GM12891 (cell line): ENCODE measurements around the gene ADTRP.
A peak's percentile ranks its signal among the peaks of the same experiment; 100 is the strongest.

Experiments
- DNase-seq: peaks from one replicate; pipeline ENCODE4 v3.0.0; 2011; ENCODE audit warnings: low spot score; ENCODE audit not compliant: insufficient read length
- FAIRE-seq: peaks from 2 replicates; lab custom pipeline; 2011; peaks lifted over from hg19 to GRCh38; lab: Jason Lieb, UNC
- PAX5 ChIP-seq: IDR thresholded peaks from 2 replicates; pipeline ENCODE4 v1.6.1; 2011; ENCODE audit warnings: low read length, moderate library complexity, mild to moderate bottlenecking; ENCODE audit not compliant: insufficient read depth, severe bottlenecking
- POLR2A ChIP-seq: IDR thresholded peaks from 2 replicates; pipeline ENCODE4 v1.6.1; 2011; ENCODE audit warnings: low read depth, low read length, control low read depth
- POLR2AphosphoS5 ChIP-seq: IDR thresholded peaks from 2 replicates; pipeline ENCODE4 v1.6.1; 2011; ENCODE audit warnings: low read depth, low read length, control low read depth
- POU2F2 ChIP-seq: IDR thresholded peaks from 2 replicates; pipeline ENCODE4 v1.6.1; 2011; ENCODE audit warnings: low read depth, mild to moderate bottlenecking, control low read depth, low read length, moderate library complexity
- SPI1 ChIP-seq: IDR thresholded peaks from 2 replicates; pipeline ENCODE4 v1.6.1; 2011; ENCODE audit warnings: low read depth, low read length, control low read depth
- TAF1 ChIP-seq: IDR thresholded peaks from 2 replicates; pipeline ENCODE4 v1.6.1; 2011; ENCODE audit warnings: low read depth, low read length, control low read depth

The ADTRP gene

DNA sequence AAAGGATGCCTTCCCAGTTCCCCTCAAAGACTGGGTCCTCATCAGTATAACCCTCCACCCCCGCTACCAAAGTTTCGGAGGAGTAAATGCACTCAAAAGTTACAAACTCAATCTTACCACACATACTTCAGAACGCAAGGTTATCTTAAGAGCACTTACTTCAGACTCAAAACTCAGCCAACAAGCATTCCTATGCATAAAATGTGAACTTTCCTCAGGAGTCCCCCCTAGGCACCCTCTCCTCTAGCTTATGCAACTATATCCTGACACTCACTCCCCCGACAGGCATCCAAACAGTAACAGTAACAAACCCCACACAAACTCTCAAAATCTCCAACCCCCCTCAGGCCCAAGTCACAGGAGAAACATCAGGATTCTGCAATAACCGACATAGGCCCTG lies 11.1 kb upstream of the ADTRP start:
- no peak for DNase-seq
- FAIRE-seq: no peak
- TF ChIP-seq POLR2AphosphoS5 (no peak), SPI1 (no peak), POU2F2 (no peak), TAF1 (no peak), PAX5 (no peak), POLR2A (no peak)

GRCh38 chr6:11788043-11788442 lies 9.4 kb upstream of the ADTRP start:
- no peak for FAIRE-seq
- no peak for DNase-seq
- TF ChIP-seq SPI1: no peak

DNA sequence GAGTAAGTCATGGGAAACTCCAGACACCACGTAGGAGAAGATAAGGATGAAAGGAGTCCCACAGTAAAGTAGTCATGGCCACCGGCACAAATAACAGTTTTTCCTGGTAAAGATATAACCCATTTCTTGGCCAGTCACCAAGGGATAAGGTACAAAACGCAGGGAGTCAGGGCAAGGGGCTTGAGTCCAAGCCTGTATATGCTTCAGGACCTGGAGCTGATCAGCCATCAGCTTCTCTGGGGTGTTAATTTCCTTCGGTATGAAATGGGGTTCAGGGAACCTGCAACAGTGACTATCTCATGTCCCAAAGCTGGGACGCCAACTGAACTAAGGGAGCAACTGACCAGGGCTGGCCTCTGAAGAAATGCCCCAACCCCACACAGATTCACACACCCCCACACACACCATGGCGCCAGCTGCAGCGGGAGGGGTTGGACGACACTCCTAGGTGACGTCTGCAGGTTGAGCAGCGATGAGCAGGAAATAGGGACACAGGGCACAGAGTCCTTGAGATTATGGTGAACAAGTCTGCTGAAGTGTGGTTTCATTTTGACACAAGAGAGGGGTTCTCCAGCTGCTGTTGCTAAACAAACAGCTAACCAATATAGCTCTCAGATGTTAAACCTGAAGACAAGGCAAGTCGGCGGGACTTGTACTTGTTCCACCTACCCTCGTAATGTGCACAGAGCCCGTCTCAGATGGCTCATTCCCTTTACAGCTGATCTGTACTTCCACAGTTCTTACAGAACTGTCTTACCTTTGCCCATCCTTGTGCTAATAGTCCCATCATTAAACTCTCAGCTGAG lies 7.4 kb upstream of the ADTRP start:
- peak; percentile 88 for FAIRE-seq
- DNase-seq: peak; percentile 38

GRCh38 chr6:11785415-11785773 lies 6.8 kb upstream of the ADTRP start:
- DNase-seq (no peak), FAIRE-seq (peak; percentile 73)
- TF ChIP-seq PAX5: no peak
- TF ChIP-seq SPI1: 0 out of 2 replicates have a peak, but pooled peaks have one; percentile 1

More for the DNA sequence above, 7.4 kb upstream of the ADTRP start:
- no peak for TF ChIP-seq POLR2A
- TF ChIP-seq POU2F2: peak; percentile 62; the same call in 1 of the 2 replicates

DNA sequence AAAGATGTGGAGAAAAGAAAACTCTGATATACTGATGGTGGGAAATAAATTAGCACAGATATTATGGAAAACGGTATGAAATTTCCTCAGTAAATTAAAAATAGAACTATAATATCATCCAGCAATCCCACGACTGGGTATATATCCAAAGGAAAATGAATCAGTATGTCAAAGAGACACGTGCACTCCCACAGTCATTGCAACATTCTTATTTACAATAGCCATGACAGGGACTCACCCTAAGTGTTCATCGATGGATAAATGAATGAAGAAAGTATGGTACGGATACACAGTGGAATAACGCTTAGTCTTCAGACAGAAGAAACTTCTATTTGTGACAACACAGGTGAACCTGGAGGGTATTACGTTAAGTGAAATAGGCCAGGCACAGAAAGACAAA lies 5.7 kb upstream of the ADTRP start:
- TF ChIP-seq POLR2AphosphoS5: no peak
- TF ChIP-seq SPI1: no peak
- no peak for TF ChIP-seq TAF1
- TF ChIP-seq POLR2A: no peak
- no peak for TF ChIP-seq PAX5
- no peak for TF ChIP-seq POU2F2
- FAIRE-seq: no peak

DNA sequence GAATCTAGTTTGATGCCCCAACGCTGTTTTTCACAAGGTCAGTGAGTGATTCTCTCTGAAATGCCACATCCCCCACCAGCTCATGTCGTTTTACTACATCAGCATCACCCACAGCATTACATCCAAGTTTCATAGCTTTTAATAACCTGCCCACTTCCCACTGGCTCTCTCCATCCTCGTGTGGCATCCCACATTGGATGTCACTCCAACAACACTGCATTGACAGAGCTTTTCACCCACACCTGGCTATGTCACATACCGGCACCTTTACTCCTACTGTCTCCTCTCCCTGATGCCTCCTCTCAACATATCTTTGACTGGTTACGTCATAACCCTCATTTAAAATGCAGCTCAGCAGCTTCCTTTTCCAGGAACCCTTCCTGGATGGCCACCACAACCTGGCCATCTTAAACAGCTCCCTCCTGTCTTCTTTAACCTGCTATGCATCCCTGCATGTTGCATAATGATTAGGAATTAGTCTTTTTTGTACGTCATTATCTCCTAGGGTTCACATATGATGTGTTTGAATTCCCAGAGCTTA lies 5.0 kb upstream of the ADTRP start:
- peak; percentile 47 for FAIRE-seq
- no peak for TF ChIP-seq PAX5
- TF ChIP-seq SPI1: no peak
- no peak for TF ChIP-seq POU2F2
- TF ChIP-seq TAF1: no peak
- no peak for TF ChIP-seq POLR2AphosphoS5
- no peak for TF ChIP-seq POLR2A

More for the DNA sequence above, 5.7 kb upstream of the ADTRP start:
- DNase-seq: no peak

GRCh38 chr6:11782524-11782923 lies 3.9 kb upstream of the ADTRP start:
- DNase-seq (no peak), FAIRE-seq (no peak)
- TF ChIP-seq POLR2AphosphoS5 (no peak), POLR2A (no peak), POU2F2 (no peak), PAX5 (no peak), TAF1 (no peak), SPI1 (no peak)

More for the DNA sequence above, 5.0 kb upstream of the ADTRP start:
- DNase-seq: no peak

DNA sequence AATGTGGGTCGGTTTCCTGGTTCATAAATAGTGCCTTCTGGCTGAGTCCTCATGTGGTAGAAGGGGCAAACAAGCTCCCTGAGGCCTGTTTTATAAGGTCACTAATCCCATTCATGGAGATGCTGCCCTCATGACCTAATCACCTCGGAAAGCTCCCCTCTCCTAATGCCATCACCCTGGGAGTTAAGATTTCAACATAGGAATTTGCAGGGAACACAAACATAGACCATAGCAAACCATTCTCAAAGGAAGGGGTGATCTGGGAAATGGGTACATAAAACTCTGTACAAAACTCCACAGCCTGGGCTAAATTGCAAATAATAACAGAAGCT lies 1.5 kb upstream of the ADTRP start:
- DNase-seq (no peak), FAIRE-seq (no peak)
- TF ChIP-seq POLR2AphosphoS5: no peak
- TF ChIP-seq TAF1: no peak
- no peak for TF ChIP-seq SPI1
- TF ChIP-seq POLR2A: no peak
- TF ChIP-seq POU2F2: no peak
- TF ChIP-seq PAX5: no peak

- DNase-seq: no peak
- TF ChIP-seq TAF1 (no peak), POU2F2 (no peak), POLR2A (no peak), SPI1 (no peak), POLR2AphosphoS5 (no peak), PAX5 (no peak)
- no peak for FAIRE-seq
Measured at GRCh38 chr6:11779329-11780096, 910 bp upstream of the ADTRP start.

DNA sequence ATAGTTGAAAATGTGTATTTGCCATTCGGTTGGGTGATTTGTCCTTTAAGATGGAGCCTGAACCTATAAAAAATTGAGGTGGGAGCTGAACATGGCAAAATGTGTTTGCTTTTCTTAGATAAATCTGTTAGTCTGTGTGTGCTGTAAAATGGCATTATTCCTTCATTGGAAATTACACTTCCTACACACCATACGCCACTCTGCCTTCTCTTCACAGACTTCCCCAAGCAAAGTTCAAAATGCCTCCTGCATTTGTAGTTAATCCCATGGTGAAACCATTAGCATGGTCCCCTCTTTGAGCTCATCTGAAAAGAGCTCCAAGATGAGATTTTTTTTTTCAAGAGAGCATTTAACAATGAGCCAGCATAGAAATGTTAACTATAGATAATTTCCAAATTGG lies 567 bp downstream of the ADTRP start:
- no peak for FAIRE-seq
- no peak for DNase-seq
- no peak for TF ChIP-seq TAF1
